AG04450 (cell line): ENCODE measurements around the gene USP20. TPM values are rescaled to one million over a fixed set of nuclear protein-coding genes. Genes with fewer than 3 reads are reported as not detected.
"Not testable (repeated sequence)": the region's sequence is repeated elsewhere in the genome, so short reads cannot be mapped to it uniquely, and the experiment has no call there.

Source experiments
- CTCF ChIA-PET: fragments of 300-600, 350-600 bp; formaldehyde crosslinking; extraction: SDS; loops from one replicate; lab custom pipeline; 2022; ENCODE audit warnings: antibody characterized with exemption, inconsistent platforms; lab: Charles Lee
- POLR2A ChIA-PET: fragments of 350-600 bp; formaldehyde crosslinking; extraction: SDS; loops from one replicate; lab custom pipeline; 2021; ENCODE audit warnings: antibody characterized with exemption, inconsistent platforms; lab: Yijun Ruan, JAX
- DNase-seq: peaks from one replicate; pipeline ENCODE4 v3.0.0-alpha.2; 2011; ENCODE audit warnings: low read depth, low spot score
- H3K27ac ChIP-seq: one replicate; pipeline ENCODE4 v1.5.1; 2012; ENCODE audit warnings: low read depth, low read length, control low read depth
- H3K27me3 ChIP-seq: one replicate; pipeline ENCODE4 v1.6.0; 2012; ENCODE audit warnings: low read length; ENCODE audit not compliant: control insufficient read depth, insufficient read depth
- H3K4me3 ChIP-seq: 2 replicates; pipeline ENCODE4 v1.5.1; 2011; ENCODE audit warnings: mild to moderate bottlenecking, low read depth, low read length, control low read depth
- H3K9me3 ChIP-seq: 2 replicates; pipeline ENCODE4 v1.5.1; 2012; ENCODE audit warnings: low read length; ENCODE audit not compliant: control insufficient read depth, insufficient read depth
- polyA plus RNA-seq: library from polyadenylated mRNA; depleted of rRNA; stranded (reverse); fragments of >200 nt; gene quantifications from 2 replicates; pipeline ENCODE4 v1.2.3, GENCODE V29; 2011
- TF ChIP-seq, protein P1 (sequence below): IDR thresholded peaks from 2 replicates; pipeline ENCODE4 v1.5.1; 2011; ENCODE audit warnings: low read depth, low read length, control low read depth, inconsistent platforms

Gene USP20
- polyA plus RNA-seq, 1 experiment, result 10.3 TPM

- no peaks in the 10 kb centered on the region; the same call in 1 of the 2 replicates for H3K9me3 ChIP-seq
- TF ChIP-seq, protein P1, sequence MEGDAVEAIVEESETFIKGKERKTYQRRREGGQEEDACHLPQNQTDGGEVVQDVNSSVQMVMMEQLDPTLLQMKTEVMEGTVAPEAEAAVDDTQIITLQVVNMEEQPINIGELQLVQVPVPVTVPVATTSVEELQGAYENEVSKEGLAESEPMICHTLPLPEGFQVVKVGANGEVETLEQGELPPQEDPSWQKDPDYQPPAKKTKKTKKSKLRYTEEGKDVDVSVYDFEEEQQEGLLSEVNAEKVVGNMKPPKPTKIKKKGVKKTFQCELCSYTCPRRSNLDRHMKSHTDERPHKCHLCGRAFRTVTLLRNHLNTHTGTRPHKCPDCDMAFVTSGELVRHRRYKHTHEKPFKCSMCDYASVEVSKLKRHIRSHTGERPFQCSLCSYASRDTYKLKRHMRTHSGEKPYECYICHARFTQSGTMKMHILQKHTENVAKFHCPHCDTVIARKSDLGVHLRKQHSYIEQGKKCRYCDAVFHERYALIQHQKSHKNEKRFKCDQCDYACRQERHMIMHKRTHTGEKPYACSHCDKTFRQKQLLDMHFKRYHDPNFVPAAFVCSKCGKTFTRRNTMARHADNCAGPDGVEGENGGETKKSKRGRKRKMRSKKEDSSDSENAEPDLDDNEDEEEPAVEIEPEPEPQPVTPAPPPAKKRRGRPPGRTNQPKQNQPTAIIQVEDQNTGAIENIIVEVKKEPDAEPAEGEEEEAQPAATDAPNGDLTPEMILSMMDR, result no peak
- ChIA-PET POLR2A (no interaction called here), CTCF (interaction anchor here (0.8 to 1.7 kb wide), 2 partner anchors 165 to 208 kb away, joined by 3 to 6 read pairs; partner anchors contain the start of gene GPR107)
- no peak overlapping the region for H3K27ac ChIP-seq
- no peak overlapping the region for H3K4me3 ChIP-seq
- H3K27me3 ChIP-seq, result no peaks in the 10 kb centered on the region
- DNase-seq, result no peak
These were observed 53.2 kb downstream of the USP20 start for GRCh38 chr9:129888293-129889121.

- H3K27ac ChIP-seq, result no peak overlapping the region
- ChIA-PET POLR2A (no interaction called here), CTCF (no interaction called here)
- H3K9me3 ChIP-seq, result no peaks in the 10 kb centered on the region; the same call in 1 of the 2 replicates
- TF ChIP-seq, protein P1, result no peak
- no peak overlapping the region for H3K4me3 ChIP-seq
- no peaks in the 10 kb centered on the region for H3K27me3 ChIP-seq
- no peak for DNase-seq
These were observed 54.1 kb downstream of the USP20 start for GRCh38 chr9:129889122-129889940.

DNA sequence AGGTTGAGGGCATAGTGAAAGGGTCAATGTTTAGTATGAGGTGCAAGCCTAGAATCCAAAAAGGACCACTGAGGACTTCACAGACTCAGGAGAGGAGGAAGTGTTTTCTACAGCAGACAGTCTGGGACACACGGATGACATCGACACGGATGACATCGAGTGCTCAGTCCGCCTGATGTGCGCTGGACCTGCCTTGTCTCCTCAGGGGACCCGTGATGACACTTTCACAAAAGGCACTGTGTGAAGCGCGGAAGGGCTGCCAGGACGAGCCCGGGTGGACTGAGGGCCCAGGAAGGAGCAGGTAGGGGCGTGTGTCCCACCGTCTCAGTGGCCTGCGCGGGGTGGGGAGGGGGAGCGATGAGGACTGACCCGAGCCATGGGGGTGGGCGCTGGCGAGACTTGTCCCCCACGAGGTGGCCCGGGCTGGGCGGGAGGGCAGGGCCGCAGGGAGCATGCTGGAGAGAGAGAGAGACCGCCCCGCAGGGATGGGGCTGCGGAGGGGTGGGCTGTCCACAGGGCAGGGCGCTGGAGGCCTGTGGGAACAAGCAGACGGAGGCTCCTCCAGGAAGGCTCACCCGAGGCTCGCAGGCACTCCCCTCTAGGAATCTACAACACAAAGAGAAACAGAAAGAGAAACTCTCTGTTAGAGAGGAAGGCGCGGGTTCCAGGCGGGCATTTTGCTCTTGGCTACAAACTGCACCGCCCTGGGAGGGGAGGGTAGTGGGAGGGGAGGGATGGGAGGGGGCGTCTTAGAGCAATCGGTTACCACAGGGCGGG lies 54.9 kb downstream of the USP20 start:
- Histone ChIP-seq H3K27me3 (no peaks in the 10 kb centered on the region), H3K27ac (no peak overlapping the region), H3K4me3 (no peak overlapping the region), H3K9me3 (no peaks in the 10 kb centered on the region; the same call in 1 of the 2 replicates)
- ChIA-PET POLR2A (no interaction called here), CTCF (interaction anchor here (0.6 kb wide), 1 partner anchor 150 kb away, joined by 3 read pairs; no protein-coding TSS in a partner anchor)
- TF ChIP-seq, protein P1, result no peak
- DNase-seq, result no peak

GRCh38 chr9:129890718-129891299 lies 55.6 kb downstream of the USP20 start:
- H3K27ac ChIP-seq, H3K9me3 ChIP-seq, DNase-seq, H3K27me3 ChIP-seq, H3K4me3 ChIP-seq, POLR2A ChIA-PET: not testable (repeated sequence)
- CTCF ChIA-PET, result interaction anchor here (0.6 kb wide), 1 partner anchor 149 kb away, joined by 3 read pairs; no protein-coding TSS in a partner anchor

DNA sequence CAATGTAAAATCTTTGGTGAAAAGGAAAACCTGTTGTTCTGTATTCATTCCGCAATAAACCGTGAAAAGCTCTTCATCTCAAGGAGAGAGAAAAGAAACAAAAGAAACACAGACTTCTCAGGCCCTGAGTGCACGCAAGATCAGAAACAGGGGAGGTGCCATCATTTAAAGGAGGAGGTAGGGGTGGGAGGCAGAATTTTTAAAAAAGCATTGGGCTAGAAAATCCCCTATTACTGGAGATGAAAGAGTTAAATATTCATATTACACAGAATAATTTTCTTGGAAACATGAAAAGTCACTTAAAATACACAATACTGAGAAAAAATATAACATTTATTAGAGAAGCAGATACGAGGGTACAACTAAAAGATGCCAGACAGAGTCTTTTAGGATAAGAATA lies 56.3 kb downstream of the USP20 start:
- TF ChIP-seq, protein P1, result no peak
- ChIA-PET CTCF (no interaction called here), POLR2A (no interaction called here)
- no peak overlapping the region for H3K4me3 ChIP-seq
- no peaks in the 10 kb centered on the region; the same call in 1 of the 2 replicates for H3K9me3 ChIP-seq
- no peak overlapping the region for H3K27ac ChIP-seq
- no peak for DNase-seq
- H3K27me3 ChIP-seq, result no peaks in the 10 kb centered on the region
